ENCODE data around the gene FHIT. TPM values are rescaled to one million over a fixed set of nuclear protein-coding genes. Genes with fewer than 3 reads are reported as not detected.

Gene FHIT
- total RNA-seq, 2 donors from 2014 or later = 10.4 to 15.8 TPM

DNA sequence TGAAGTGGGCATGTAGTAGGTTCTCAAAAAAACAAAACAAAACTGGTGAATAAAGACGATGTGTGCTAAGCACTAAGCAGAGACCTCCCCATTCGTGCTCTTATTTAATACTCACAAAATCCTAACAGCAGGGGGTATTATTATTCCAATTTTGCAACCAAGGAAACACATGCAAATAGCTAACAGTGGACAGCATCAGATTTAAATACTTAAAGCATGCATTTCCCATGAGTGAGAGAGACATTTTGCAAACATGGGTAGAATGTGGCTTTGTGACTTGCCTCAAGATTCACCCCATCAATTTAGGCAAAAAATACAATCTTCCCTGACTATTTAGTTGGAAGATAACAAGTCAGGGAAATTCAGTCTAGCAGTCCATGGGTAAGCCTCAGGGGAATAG is 1255.2 kb downstream of the FHIT start:
- TF ChIP-seq POLR2A (IDR thresholded peaks at IDR 0.05) = no peak
- TF ChIP-seq, protein P1, sequence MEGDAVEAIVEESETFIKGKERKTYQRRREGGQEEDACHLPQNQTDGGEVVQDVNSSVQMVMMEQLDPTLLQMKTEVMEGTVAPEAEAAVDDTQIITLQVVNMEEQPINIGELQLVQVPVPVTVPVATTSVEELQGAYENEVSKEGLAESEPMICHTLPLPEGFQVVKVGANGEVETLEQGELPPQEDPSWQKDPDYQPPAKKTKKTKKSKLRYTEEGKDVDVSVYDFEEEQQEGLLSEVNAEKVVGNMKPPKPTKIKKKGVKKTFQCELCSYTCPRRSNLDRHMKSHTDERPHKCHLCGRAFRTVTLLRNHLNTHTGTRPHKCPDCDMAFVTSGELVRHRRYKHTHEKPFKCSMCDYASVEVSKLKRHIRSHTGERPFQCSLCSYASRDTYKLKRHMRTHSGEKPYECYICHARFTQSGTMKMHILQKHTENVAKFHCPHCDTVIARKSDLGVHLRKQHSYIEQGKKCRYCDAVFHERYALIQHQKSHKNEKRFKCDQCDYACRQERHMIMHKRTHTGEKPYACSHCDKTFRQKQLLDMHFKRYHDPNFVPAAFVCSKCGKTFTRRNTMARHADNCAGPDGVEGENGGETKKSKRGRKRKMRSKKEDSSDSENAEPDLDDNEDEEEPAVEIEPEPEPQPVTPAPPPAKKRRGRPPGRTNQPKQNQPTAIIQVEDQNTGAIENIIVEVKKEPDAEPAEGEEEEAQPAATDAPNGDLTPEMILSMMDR (IDR thresholded peaks at IDR 0.05) = no peak
- H3K9me3 ChIP-seq = no peaks in the 10 kb centered on the region
- DNase-seq (no peak), ATAC-seq (no peak)
- H3K27me3 ChIP-seq = no peaks in the 10 kb centered on the region
- H3K27ac ChIP-seq = no peak overlapping the region
- 73 to 85% methylated on average over 2 of the region's 2 CpGs for WGBS, 2 donors
- H3K4me3 ChIP-seq = no peak overlapping the region
- no peaks in the 10 kb centered on the region for H3K36me3 ChIP-seq (replicated peaks in 1 of 2; ENCODE audit: insufficient read depth in 1 of 2, low read depth in 2 of 2)
- intact Hi-C loops (cut with DNase I) = no loop called here
- H3K4me1 ChIP-seq = no peaks in the 10 kb centered on the region

GRCh38 chr3:59995563-59995962 is 1255.7 kb downstream of the FHIT start:
- no peak for TF ChIP-seq POLR2A (IDR thresholded peaks at IDR 0.05)
- TF ChIP-seq, protein P1 (IDR thresholded peaks at IDR 0.05) = no peak
- H3K4me1 ChIP-seq = no peaks in the 10 kb centered on the region
- H3K4me3 ChIP-seq = no peak overlapping the region
- H3K27ac ChIP-seq = no peak overlapping the region
- no peak for ATAC-seq
- intact Hi-C loops (cut with DNase I) = no loop called here
- DNase-seq = no peak
- no peaks in the 10 kb centered on the region for H3K27me3 ChIP-seq
- H3K36me3 ChIP-seq (replicated peaks in 1 of 2; ENCODE audit: insufficient read depth in 1 of 2, low read depth in 2 of 2) = no peaks in the 10 kb centered on the region
- 88 to 90% methylated on average over 4 of the region's 4 CpGs for WGBS, 2 donors
- no peaks in the 10 kb centered on the region for H3K9me3 ChIP-seq

- Histone ChIP-seq H3K27me3 (no peaks in the 10 kb centered on the region), H3K27ac (no peak overlapping the region), H3K4me1 (no peaks in the 10 kb centered on the region), H3K36me3 (replicated peaks in 1 of 2; ENCODE audit: insufficient read depth in 1 of 2, low read depth in 2 of 2) (no peaks in the 10 kb centered on the region), H3K9me3 (no peaks in the 10 kb centered on the region), H3K4me3 (no peak overlapping the region)
- 89 to 91% methylated on average over 6 of the region's 6 CpGs for WGBS, 2 donors
- ATAC-seq = no peak
- intact Hi-C loops (cut with DNase I) = no loop called here
- TF ChIP-seq, protein P1 (IDR thresholded peaks at IDR 0.05) = no peak
- TF ChIP-seq POLR2A (IDR thresholded peaks at IDR 0.05) = no peak
- DNase-seq = peak in 1 of 4 donors; percentile 5
Observed at GRCh38 chr3:59994732-59995304, 1256.4 kb downstream of the FHIT start.

DNA sequence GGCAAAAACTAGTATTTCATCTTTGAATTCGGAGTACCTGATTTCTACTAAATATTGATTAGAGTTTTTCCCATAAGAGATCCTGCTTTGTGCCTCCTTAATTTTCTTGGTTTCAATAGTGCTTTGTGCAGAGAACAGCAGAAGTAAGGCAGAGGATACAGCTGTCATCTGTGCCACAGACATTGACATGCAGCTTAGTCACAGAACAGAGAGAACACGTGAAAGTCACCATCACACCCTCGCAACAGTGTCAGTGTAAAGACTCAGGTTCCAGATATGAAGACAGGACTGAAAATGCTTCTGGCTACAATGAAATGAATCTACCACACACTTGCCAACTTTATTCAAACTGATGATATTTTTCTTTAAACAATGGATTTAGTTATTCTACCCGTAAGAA is 1258.7 kb downstream of the FHIT start:
- H3K4me3 ChIP-seq = no peak overlapping the region
- TF ChIP-seq, protein P1 (IDR thresholded peaks at IDR 0.05) = no peak
- no peak for TF ChIP-seq POLR2A (IDR thresholded peaks at IDR 0.05)
- no peaks in the 10 kb centered on the region for H3K27me3 ChIP-seq
- ATAC-seq (no peak), DNase-seq (no peak)
- no peaks in the 10 kb centered on the region for H3K4me1 ChIP-seq
- no peaks in the 10 kb centered on the region for H3K36me3 ChIP-seq (replicated peaks in 1 of 2; ENCODE audit: insufficient read depth in 1 of 2, low read depth in 2 of 2)
- intact Hi-C loops (cut with DNase I) = no loop called here
- no peaks in the 10 kb centered on the region for H3K9me3 ChIP-seq
- WGBS, 2 donors = 90 to 92% methylated on average over 4 of the region's 4 CpGs
- H3K27ac ChIP-seq = no peak overlapping the region

- intact Hi-C loops (cut with DNase I) = no loop called here
- no peaks in the 10 kb centered on the region for H3K36me3 ChIP-seq (replicated peaks in 1 of 2; ENCODE audit: insufficient read depth in 1 of 2, low read depth in 2 of 2)
- no peaks in the 10 kb centered on the region for H3K4me1 ChIP-seq
- no peak for ATAC-seq
- H3K4me3 ChIP-seq = no peak overlapping the region
- H3K27me3 ChIP-seq = no peaks in the 10 kb centered on the region
- no peak overlapping the region for H3K27ac ChIP-seq
- TF ChIP-seq, protein P1 (IDR thresholded peaks at IDR 0.05) = no peak
- no peak for TF ChIP-seq POLR2A (IDR thresholded peaks at IDR 0.05)
- H3K9me3 ChIP-seq = no peaks in the 10 kb centered on the region
- 93 to 97% methylated on average over 2 of the region's 2 CpGs for WGBS, 2 donors
- DNase-seq = no peak
Observed at GRCh38 chr3:59990915-59991314, 1260.3 kb downstream of the FHIT start.
